ENCODE measurements around the gene DDX51. TPM values are rescaled to one million over a fixed set of nuclear protein-coding genes. Genes with fewer than 3 reads are reported as not detected.

The DDX51 gene
- total RNA-seq, 1 donor from 2014 or later: 9.9 TPM

DNA sequence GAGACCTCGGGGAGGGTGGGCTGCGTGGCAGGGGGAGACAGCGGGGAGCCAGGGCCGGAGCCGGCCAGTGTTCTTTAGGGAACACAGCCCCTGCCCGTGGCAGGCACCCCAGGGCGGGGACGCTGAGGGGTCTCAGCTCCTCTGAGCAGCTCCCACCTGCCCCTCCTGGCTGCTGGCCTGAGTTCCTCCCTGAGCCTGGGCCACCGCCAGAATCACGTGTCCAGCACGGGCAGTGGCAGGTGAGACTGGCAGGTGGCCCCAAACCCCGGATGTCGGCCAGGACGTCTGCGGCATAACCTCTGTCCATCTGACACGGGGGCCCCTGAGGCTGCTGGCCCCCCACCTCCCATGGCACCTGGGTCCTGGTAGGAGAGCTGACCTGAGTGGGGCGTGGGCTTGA is 25.3 kb upstream of the DDX51 start:
- DNase-seq (ENCODE audit: extremely low read depth, low read depth, low spot score): no peak

DNA sequence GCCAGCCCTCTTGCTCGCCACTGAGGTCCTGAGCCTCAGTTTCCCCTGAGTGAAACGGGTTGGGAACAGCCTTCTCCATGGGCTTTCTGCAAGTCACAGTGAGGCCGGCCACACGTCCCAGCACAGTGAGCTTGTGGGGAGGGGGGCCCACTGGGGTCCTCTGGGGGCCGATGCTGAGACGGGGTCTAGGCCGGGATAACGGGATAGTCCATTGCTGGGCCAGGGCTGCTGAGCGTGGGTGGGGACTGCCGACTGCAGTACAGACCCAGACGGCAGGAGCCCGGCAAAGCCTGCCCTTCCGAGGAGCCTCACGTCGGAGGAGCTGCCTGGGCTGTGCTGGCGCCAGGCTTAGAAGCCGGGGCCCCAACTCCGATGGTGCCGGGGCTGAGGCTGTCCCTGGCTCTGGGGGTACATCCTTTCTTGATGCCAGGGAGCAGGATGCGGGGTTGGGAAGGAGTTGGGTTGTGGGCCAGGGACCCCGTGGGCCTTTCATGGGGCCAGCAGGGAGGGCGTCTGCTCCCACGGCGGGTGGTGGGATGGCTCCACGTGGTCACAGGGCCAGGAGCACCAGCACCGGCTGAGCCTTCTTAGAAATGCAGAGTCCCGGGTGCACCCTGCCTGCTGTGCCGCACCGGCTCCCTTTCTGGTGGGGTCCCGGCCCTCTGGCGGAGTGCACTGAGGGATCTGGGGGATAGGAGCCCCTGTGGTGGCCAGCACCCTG is 24.4 kb upstream of the DDX51 start:
- no peak for DNase-seq (ENCODE audit: extremely low read depth, low read depth, low spot score)

DNA sequence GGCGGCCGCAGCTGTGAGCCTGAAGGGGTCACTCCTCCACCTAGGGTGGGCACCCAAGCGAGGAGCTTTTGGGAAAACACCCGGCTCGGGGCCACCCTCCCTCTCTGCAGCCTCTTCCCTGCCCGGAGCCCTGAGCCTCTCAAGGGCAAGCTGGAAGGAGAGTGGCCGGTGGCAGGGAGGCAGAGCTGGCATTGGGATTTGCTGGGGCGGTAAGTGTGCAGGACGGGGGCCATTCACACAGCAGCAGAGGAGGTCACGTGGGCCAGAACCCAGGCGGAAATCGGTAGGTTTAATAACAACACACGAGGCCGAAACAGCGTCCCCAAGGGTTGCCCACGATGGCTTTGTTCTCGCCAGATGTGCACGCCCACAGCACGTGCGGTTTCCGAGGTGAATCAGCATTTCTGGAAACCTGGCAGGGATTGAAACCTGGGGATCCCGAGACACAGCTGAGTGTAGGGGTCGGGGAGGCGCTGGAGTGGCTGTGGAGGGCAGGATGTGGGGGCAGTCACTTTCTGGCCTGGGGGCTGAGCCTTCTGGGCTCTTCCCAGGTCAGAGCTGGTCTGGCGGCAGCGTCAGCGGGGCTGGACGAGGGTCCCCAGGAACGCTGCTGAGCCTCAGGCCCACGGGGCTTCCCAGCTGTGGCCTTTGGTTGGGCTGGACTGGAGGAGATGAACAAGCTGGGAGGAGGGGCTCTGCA is 23.6 kb upstream of the DDX51 start:
- DNase-seq (ENCODE audit: extremely low read depth, low read depth, low spot score): no peak

DNA sequence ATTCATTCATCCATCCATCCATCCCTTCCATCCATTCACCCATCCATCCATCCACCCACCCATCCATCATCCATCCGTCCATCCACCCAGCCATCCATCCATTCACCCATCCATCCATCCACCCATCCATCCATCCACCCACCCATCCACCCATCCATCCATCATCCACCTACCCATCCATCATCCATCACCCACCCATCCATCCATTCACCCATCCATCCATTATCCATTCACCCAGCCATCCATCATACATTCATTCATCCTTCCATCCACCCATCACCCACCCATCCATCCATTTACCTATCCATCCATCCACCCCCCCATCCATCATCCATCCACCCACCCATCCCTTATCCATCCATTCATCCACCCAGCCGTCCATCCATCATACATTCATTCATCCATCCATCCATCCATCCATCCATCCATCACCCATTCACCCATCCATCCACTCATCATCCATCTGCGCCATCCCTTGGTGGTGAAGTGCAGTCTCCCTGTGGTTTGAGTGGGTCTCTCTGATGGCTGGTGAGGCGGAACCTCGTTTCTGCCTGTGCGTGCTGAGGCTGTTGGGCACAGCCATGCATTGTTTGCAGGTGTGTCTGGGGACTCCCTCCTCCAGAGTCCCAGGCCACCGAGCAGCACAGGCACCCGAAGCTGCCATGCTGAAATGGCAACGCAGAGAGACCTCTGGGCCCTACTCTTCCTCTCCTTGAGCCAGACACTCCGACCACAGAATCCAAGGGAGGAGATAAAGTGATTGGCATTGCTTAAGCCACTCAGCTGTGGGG is 22.9 kb upstream of the DDX51 start:
- DNase-seq (ENCODE audit: extremely low read depth, low read depth, low spot score): no peak

DNA sequence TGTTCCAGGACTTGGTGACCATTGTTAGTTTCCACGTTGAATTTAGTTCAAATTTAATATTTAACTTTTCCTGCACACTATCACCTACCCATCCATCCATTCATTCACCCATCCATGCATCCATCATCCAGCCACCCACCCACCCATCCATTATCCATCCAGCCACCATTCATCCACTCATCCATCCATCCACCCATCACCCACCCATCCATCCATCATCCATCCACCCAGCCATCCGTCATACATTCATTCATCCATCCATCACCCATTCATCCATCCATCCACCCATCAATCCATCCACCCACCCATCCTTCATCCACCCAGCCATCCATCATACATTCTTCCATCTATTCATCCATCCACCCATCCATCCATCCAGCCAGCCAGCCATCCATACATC is 22.0 kb upstream of the DDX51 start:
- no peak for DNase-seq (ENCODE audit: extremely low read depth, low read depth, low spot score)

DNA sequence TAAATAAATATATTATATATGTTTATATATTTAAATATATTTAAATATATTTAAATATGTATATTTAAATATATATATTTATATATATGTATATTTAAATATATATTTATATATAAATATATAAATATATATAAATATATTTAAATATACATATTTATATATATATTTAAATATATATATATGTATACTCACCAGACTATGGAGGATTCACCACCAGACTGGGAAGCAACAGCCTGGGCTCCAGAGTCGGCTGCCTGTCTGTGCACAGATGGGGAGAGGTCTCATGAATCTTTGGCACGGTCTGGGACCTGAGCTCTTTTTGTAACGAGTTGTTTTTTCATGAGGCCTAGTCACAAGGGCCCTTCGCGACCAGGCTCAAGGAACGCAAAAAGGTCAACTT is 21.5 kb upstream of the DDX51 start:
- no peak for DNase-seq (ENCODE audit: extremely low read depth, low read depth, low spot score)

DNA sequence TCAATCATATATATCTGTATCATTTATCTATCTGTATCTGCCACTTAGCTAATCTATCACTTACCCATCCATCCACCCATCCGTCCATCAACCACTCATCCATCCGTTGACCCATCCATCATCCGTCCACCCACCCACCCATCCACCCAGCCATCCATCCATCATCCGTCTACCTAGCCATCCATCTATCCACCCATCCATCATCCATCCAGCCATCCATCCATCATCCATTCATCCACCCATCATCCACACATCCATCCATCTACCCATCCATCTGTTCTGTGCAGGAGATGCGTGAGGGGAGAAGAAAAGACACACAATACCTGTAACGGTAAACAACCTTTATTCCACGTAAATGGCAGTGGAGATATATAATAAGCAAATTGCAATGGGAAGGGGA is 20.3 kb upstream of the DDX51 start:
- no peak for DNase-seq (ENCODE audit: extremely low read depth, low read depth, low spot score)

DNA sequence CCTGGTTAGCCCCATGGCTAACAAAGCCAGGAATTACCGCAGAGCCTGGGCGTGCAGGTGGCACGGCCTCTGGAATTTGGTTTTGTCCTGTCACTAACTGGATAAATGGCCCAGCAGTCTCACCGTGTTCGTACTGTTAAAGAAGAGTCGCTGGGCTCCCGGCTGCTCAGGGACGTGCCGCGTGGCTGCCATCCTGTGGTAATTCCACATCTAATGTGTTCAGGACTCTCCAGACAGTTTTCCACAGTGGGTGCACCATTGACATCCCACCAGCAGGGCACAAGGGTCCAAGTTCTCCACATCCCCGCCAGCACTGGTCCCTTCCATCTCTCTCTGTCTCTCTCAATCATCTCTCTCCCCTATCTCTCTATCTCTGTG is 19.8 kb upstream of the DDX51 start:
- no peak for DNase-seq (ENCODE audit: extremely low read depth, low read depth, low spot score)

DNA sequence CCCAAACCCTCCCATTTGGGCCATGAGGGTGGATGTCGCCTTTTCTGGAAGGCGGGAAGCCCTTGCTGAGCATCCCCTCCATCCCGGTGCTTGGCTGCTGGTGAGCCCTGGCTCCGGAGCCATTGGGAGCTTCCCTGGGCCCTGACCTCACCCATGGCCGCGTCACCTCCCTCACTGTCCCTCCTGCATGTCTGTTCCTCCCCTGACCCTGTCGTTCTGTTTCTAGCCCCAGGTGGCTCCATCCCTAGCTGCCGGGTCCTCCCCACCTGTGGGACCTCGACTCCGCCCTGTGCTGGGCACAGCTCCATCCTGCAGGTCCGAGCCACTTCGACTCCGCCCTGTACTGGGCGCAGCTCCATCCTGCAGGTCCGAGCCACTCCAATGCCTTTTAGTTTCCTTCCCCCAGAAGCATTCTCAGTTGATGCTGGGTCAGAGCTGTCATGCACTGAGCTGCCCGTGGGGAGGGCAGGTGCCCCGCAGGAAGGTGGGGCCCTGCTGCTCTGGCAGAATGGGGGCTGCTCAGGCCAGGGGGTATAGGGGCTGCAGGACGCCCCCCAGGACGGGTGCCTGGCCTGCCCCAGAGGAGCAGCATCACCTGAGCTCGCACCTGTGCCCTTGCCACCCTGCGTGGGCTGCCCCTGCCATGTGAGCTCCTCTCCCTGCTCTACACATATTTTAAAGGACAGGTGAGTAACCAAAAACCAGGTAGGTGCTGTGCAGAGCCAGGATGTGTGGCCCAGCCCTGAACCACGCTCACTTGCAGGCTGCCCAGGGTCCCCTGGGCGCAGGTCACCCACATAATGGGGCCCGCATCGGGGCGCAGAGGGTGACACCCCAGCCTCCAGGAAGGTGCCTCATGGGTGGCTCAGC is 19.2 kb upstream of the DDX51 start:
- no peak for DNase-seq (ENCODE audit: extremely low read depth, low read depth, low spot score)

DNA sequence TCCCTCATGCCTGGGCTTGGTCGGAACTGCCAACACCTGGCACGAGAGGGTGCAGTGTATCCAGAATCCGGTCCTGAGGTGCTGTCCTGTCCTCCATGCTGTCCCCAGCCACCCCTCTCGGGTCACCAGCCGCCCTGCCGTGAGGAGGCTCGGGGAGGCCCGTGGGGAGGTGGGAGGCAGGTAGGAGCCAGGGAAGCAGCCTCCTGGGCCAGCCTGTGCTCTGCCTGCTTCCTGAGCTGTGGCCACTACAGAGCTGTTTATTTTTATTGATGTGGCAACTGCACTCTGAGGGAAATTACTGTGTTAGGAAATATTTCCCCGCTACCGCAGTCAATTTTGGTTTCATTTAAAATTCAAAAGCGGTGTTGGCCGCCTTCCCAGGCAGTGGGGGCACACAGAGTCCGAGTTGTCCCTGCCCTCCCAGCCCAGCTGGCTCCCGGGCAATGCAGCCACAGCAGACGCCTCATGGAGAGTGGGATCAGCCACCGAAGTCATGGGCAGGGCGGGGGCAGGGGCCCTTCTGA is 18.5 kb upstream of the DDX51 start:
- no peak for DNase-seq (ENCODE audit: extremely low read depth, low read depth, low spot score)

DNA sequence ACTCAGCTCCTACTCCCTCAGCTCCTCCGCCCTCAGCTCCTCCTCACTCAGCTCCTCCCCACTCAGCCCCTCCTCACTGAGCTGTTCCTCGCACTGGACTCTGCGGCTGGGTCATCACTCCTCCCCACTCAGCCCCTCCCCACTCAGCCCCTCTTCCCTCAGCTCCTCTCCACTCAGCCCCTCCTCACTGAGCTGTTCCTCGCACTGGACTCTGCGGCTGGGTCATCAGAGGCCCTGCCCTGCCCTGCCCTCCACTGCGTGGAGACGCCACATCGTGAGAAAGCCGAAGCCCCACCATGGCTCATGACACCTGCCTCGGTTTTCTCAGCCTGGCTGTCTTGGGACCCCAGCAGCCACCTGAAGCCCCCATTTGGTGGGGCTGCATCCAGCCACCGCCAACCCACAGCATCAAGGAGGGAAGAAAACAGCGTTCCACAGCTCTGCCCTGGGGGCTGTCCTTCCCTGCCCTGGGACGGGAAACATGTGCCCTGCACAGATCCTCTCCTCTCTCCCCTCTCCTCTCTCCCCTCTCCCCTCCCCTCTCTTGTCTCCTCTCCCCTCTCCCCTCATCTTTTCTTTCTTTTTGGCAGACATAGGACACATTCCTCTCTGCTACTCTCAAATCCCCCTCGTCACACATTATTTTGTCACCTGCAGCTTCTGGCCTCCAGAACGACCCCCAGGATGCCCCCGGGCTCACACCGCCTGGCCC is 17.8 kb upstream of the DDX51 start:
- DNase-seq (ENCODE audit: extremely low read depth, low read depth, low spot score): no peak

DNA sequence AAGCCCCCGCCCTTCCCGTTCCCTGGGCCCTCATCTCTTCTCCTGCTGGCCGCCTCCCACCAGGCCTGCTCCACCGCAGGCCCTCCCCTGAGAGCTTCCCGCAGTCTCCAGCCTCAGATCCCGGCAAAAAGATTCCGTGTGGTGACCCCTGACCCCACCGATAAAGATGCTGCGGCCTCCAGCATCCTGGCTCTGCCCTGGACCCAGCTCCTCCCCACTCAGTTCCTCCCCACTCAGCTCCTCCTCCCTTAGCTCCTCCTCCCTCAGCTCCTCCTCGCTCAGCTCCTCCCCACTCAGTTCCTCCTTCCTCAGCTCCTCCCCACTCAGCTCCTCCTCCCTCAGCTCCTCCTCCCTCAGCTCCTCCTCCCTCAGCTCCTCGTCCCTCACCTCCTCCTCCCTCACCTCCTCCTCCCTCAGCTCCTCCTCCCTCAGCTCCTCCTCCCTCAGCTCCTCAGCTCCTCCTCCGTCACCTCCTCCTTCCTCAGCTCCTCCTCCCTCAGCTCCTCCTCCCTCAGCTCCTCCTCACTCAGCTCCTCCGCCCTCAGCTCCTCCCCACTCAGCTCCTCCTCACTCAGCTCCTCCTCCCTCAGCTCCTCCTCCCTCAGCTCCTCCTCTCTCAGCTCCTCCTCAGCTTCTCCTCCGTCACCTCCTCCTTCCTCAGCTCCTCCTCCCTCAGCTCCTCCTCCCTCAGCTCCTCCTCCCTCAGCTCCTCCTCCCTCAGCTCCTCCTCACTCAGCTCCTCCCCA is 17.1 kb upstream of the DDX51 start:
- DNase-seq (ENCODE audit: extremely low read depth, low read depth, low spot score): no peak

DNA sequence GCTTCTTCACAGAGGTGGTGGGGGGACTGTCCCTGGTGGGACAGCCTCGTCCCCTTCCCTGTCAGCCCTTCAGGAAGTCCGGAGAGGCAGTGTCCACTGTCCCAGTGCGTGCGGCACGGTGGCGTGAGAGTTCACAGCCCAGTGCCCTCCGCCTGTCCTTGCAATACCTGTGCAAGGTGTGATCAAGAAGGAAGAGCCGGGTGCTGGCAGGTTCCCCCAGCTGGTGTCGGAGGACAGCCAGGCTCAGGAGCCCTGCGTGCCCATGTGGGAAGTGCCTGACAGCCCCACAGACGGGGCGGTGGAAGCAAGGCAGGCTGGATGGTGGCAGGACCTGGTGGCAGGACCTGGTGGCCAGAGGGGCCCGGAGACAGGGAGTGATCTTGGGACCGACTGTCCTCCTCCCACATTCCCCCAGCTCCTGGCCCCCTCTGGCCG is 16.5 kb upstream of the DDX51 start:
- no peak for DNase-seq (ENCODE audit: extremely low read depth, low read depth, low spot score)

DNA sequence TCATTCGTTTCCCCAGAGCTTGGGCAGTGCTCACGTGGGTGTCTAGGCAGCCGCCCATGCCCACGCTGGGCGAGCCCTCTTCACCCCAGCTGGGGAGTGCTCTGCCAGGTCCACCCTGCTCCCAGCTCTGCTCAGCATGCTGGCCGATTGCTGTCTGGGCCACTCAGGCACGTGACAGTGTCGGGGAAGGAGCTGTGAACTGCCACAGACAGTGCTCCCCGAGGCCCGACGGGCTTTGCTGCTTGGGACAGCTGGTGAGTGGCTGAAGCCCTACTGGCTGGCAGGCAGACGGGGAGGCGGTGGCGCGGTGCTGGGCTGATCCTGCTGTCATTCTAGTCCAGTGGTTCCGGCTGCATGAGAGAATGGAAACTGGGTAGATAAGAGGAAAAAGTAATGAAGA is 15.9 kb upstream of the DDX51 start:
- DNase-seq (ENCODE audit: extremely low read depth, low read depth, low spot score): no peak

DNA sequence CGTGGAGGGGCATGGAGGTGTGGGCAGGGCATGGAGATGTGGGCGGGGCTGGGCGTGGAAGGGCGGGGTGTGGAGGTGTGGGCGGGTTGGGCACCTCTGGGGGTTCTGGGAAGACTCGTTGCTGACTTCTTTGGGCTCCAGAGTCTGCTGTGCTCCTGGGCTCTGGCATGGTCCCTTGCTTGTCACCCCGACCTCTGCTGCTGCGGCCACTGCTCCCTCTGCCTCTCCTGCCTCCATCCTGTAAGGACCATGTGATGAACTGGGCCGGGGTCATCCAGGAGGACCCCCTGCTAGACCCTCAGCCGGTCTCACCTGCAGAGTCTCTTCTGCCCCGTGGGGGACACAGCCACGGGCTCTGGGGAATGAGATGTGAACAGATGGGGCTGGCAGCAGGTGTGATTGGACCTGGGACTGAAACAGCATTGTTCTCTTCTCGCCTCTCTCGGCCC is 15.5 kb upstream of the DDX51 start:
- no peak for DNase-seq (ENCODE audit: extremely low read depth, low read depth, low spot score)

DNA sequence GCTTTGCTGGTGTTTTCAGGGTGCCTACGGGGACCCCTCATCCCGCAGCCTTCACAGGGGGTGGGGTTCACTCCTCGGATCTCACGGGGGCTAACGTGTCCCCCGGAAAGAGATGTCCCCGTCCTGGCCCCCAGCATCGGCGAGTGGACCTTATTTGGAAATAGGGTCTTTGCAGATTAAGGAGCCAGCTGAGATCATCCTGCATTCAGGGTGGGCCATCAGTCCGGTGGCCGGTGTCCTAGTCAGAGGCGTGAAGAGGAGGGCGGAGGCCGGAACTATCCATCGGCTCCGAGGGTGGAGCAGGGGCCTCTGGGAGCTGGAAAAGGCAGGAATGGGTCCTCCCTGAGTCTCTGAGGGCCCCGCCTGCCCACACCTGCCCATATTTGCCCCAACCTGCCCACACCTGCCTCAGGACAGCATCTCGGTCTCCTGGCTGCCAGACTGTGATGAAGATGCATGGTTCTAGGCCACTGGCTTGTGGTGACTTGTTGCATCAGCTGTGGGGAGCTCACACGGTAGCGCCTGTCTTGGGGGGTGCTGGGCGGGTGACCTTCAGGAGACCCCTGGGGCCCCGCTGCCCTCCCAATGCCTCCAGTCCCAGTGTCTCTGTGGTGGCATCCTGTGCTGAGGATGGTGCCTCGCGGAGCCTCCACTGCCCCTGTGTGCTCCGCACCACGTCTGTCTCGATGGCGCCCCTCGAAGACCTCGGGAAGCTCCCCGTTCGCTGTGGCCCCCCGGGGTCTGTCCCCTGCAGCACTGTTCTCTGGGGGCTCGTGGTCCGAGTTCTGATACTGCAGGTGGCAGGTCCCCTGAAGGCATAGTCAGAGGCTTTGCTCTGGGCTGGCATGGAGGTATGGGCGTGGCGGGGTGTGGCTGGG is 14.8 kb upstream of the DDX51 start:
- no peak for DNase-seq (ENCODE audit: extremely low read depth, low read depth, low spot score)

DNA sequence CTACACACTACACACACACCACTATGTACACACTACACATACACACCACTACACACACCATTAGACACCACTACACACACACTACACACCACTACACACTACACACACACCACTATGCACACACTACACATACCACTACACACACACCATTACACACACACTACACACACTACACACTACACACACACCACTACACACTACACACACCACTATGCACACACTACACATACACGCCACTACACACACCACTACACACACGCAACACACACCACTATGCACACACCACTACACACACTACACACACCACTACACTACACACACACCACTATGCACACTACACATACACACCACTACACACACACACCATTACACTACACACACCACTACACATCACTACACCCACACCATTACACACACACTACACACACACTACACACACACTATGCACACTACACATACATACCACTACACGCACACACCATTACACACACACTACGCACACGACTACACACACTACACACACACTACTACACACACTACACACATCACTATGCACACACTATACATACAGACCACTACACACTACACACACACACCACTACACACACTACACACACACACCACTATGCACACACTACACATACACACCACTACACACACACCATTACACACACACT is 13.8 kb upstream of the DDX51 start:
- DNase-seq (ENCODE audit: extremely low read depth, low read depth, low spot score): no peak

Data from glomerular endothelial cell (primary cell).